ENCODE data around the gene IL34.
"Not testable (repeated sequence)": the region's sequence is repeated elsewhere in the genome, so short reads cannot be mapped to it uniquely, and the experiment has no call there.

IL34 gene

DNA sequence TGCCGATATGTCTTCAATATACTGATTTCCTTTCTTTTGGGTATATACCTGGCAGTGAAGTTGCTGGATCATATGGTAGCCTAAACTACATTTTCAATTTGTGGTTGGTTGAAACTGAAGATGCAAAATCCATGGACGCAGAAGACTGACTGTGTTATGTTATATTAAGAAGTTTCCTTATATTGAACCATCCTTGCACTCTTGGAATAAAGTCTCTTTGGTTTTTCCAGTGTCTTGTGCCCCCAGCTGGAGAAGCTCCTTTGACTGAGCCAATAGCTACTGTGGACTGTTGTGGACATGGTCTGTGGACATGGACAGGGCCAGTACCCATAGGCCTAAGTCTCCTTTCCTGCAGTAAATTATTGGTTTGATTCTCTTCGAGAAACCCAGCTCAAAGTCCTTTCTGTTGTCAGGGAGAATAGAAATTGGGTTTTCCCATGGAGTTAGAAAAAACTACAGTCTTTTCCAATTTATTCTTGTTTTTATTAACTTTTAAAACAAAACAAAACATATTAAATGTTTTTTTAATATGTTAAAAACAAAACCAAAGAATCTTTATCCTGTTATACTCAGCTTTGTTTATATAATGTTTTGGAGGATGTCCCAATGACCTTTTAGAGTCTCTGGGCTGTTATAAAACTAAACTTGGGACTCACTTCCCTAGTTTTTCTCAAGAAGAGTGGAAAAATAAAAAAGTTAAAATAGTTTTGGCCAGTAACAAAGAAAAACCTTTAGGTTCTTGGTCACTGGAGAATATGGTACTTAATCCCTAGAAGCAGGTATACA lies 15.2 kb upstream of the IL34 start:
- DNase-seq (ENCODE audit: low spot score) = no peak
- TF ChIP-seq, protein P1, sequence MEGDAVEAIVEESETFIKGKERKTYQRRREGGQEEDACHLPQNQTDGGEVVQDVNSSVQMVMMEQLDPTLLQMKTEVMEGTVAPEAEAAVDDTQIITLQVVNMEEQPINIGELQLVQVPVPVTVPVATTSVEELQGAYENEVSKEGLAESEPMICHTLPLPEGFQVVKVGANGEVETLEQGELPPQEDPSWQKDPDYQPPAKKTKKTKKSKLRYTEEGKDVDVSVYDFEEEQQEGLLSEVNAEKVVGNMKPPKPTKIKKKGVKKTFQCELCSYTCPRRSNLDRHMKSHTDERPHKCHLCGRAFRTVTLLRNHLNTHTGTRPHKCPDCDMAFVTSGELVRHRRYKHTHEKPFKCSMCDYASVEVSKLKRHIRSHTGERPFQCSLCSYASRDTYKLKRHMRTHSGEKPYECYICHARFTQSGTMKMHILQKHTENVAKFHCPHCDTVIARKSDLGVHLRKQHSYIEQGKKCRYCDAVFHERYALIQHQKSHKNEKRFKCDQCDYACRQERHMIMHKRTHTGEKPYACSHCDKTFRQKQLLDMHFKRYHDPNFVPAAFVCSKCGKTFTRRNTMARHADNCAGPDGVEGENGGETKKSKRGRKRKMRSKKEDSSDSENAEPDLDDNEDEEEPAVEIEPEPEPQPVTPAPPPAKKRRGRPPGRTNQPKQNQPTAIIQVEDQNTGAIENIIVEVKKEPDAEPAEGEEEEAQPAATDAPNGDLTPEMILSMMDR (conservative IDR thresholded peaks at IDR 0.05; ENCODE audit: low read depth) = no peak
- ChIA-PET POLR2A (ENCODE audit: low non-redundant PET) (interaction anchor here (0.7 kb wide), 1 partner anchor 333 kb away, joined by 5 read pairs; no protein-coding TSS in a partner anchor), CTCF (no interaction called here)
- H3K27ac ChIP-seq = no peak overlapping the region

DNA sequence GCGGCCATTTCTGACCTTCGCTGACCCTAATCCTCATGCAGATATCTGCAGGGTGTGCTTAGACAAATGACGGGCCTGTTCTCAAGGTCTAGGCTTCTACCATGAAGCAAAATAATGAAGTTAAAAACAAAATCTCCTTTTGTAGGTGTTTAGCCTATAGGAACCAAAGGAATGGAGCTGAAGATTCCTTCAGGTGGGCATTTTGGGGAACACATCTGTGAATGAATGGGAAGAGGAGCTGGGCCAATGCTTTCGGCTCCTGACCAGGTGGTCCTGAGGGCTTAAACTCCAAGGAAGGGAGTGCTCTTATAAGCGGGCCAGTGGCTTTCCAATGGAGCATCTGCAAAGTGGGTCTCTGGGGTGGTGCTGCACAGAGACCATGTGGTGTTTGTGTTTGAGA lies 14.1 kb upstream of the IL34 start:
- POLR2A ChIA-PET (ENCODE audit: low non-redundant PET) = no interaction called here
- TF ChIP-seq, protein P1 (conservative IDR thresholded peaks at IDR 0.05; ENCODE audit: low read depth) = no peak
- no peak for DNase-seq (ENCODE audit: low spot score)
- no peak overlapping the region for H3K27ac ChIP-seq
- CTCF ChIA-PET = no interaction called here

DNA sequence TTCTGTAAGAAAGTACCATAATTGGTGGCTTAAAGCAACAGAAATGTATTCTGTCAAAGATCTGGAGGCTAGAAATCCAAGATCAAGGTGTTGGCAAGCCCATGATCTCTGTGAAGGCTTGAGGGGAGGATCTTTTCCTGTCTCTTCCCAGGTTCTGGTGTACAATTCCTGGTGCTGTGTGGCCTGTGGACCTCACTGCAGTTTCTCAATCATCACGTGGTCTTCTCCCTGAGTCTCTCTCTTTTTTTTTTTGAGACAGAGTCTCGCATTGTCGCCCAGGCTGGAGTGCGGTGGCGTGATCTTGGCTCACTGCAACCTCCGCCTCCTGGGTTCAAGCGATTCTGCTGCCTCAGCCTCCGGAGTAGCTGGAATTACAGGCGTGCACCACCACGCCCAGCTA lies 12.7 kb upstream of the IL34 start:
- POLR2A ChIA-PET (ENCODE audit: low non-redundant PET); DNase-seq (ENCODE audit: low spot score); H3K27ac ChIP-seq; CTCF ChIA-PET: not testable (repeated sequence)

DNA sequence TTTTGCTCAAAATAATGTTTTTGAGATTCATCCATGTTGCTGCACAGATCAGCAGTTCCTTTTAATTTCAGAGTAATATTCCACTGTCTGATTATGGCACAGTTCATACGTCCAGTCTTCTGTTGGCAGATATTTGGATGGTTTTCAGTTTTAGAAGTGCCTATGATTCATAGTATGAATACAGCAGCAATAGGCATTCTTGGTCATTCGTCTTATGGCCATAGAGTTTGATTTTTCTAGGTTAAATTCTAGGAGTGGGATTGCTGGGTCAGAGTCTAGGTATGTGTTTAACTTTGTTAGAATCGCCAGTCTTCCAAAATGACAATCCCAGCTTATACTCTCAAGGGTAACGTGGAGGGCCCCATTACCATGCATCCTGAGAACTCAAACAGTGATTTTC lies 11.5 kb upstream of the IL34 start:
- H3K27ac ChIP-seq = no peak overlapping the region
- ChIA-PET CTCF (interaction anchor here (0.5 kb wide), 1 partner anchor 74 kb away, joined by 3 read pairs; no protein-coding TSS in a partner anchor), POLR2A (ENCODE audit: low non-redundant PET) (no interaction called here)
- no peak for DNase-seq (ENCODE audit: low spot score)
- TF ChIP-seq, protein P1 (conservative IDR thresholded peaks at IDR 0.05; ENCODE audit: low read depth) = no peak

DNA sequence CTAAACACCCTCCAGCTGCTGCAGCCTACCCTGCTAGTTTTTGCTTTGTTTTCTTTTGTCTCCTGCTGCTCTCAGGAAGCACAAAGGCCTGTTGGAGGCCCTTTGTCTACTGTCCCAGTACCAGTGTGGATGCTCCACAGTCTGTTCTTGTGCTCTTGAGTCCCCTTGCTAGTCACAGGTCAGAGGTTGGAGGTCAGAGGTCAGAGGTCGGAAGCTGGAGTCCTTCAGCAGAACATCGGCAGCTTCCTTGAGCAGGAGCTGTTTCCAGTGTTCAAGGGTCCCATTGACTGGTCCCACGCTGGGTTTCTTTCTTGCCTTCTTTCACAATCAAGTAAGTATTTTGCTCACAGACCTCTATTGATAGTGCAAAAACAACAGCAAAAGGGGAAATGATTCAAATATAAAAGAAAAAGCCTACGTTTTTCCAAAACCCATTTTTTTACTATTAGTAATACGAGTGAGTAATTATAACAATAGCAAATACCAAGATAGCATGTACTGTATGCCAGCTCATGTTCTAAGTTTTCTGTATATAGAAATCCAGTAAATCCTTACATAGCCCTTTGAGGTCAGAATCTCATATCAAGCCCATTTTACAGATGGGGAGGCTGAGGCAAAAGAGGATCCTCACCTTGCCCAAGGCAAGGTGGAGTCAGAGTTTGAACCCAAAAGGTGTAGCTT lies 10.9 kb upstream of the IL34 start:
- ChIA-PET POLR2A (ENCODE audit: low non-redundant PET) (no interaction called here), CTCF (no interaction called here)
- no peak overlapping the region for H3K27ac ChIP-seq
- DNase-seq (ENCODE audit: low spot score) = peak; percentile 61
- TF ChIP-seq, protein P1 (conservative IDR thresholded peaks at IDR 0.05; ENCODE audit: low read depth) = no peak

DNA sequence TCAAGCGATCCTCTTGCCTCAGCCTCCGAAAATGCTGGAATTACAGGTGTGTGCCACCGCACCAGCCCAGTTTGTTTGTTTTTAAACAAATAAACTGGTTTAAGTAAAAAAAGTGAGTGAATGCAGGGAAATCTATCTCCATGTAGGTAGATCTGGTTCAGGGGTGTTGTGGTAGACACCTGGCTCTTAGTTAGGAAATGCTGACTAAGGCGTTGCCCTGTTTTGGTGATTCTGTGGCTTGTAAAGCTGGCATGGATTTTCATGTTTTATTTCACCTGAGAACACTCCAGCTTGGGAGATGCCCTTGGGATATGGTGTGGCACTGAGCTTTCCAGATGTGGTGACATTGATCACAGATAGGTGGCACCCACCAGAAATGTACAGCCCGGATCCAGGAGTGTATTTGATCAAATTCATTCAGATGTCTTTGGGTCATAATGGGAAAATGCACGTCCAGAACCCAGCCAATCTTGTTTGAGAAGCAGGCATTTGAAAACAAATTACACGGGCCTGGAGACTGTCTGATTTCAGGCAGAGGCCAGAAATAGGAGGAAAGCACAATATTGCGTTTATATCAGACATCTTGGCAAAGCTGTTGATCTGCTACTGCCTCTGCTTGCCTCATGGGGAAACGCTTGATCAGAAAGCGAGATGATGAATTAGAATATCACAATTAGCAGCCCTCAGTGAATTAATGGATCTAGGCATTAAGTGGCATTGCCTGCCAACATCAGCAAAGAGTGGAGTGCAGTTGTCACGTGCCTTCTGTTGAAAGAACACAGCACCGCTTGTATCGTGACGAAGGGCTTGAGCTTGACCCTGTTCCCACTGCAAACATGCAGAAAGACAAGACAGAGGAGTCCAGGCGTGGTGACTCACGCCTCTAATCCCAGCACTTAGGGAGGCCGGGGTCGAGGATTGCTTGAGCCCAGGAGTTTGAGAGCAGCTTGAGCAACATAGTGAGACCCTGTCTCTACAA lies 7.3 kb upstream of the IL34 start:
- TF ChIP-seq, protein P1 (conservative IDR thresholded peaks at IDR 0.05; ENCODE audit: low read depth) = no peak
- no peak for DNase-seq (ENCODE audit: low spot score)
- no peak overlapping the region for H3K27ac ChIP-seq
- ChIA-PET POLR2A (ENCODE audit: low non-redundant PET) (no interaction called here), CTCF (interaction anchor here (0.6 kb wide), 1 partner anchor 16 kb away, joined by 3 read pairs; no protein-coding TSS in a partner anchor)

Measured in RWPE1 (cell line).